Esophagus muscularis mucosa (tissue), 4 donors: ENCODE results near the gene CLIC6.

Experiments
- EP300 ChIP-seq: sonication (generic); formaldehyde crosslinking; IDR thresholded peaks from one replicate; pipeline ENCODE4 v1.6.1; 2017; ENCODE audit warnings: antibody characterized with exemption
- POLR2A ChIP-seq: fragments of 450-650 bp; IDR thresholded peaks from one replicate; pipeline ENCODE4 v1.6.1; 2017; ENCODE audit warnings: antibody characterized with exemption, moderate library complexity, mild to moderate bottlenecking, low read depth
- POLR2AphosphoS5 ChIP-seq, 2 donors: sonication (generic); formaldehyde crosslinking; IDR thresholded peaks; one replicate each; pipeline ENCODE4 v1.6.1; 2017; ENCODE audit warnings: antibody characterized with exemption in 2 of 2
- TF ChIP-seq, protein P1 (sequence below), 3 experiments: fragments of 200-600 bp in 2 of 3; fragments of 450-650 bp in 1 of 3; sonication (generic) in 2 of 3; IDR thresholded peaks; one replicate each; pipeline ENCODE4 v1.5.1; 2017 to 2019; ENCODE audit warnings: antibody characterized with exemption in 3 of 3, mild to moderate bottlenecking in 2 of 3, moderate library complexity in 1 of 3

DNA sequence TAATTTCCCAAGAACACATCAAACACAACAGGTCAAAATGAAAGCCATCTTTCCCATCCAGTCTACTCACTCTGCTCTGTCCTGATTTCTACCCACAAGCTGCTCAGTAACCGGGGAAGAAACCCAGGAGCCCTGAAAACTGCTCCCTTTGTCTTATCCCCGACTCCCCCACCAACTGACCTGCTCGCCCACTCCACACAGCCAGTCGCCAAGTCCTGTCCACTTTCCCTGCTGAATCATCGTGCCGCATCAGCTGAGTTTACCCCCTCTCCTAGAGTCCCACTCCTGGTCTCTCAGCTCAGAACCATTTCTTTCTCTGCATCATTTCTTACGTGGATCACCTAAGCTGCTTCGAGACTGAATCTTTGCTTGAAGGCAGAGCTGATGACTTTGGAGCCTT is 42.7 kb upstream of the CLIC6 start:
- TF ChIP-seq, protein P1, sequence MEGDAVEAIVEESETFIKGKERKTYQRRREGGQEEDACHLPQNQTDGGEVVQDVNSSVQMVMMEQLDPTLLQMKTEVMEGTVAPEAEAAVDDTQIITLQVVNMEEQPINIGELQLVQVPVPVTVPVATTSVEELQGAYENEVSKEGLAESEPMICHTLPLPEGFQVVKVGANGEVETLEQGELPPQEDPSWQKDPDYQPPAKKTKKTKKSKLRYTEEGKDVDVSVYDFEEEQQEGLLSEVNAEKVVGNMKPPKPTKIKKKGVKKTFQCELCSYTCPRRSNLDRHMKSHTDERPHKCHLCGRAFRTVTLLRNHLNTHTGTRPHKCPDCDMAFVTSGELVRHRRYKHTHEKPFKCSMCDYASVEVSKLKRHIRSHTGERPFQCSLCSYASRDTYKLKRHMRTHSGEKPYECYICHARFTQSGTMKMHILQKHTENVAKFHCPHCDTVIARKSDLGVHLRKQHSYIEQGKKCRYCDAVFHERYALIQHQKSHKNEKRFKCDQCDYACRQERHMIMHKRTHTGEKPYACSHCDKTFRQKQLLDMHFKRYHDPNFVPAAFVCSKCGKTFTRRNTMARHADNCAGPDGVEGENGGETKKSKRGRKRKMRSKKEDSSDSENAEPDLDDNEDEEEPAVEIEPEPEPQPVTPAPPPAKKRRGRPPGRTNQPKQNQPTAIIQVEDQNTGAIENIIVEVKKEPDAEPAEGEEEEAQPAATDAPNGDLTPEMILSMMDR (IDR thresholded peaks at IDR 0.05), result no peak
- TF ChIP-seq POLR2AphosphoS5 (IDR thresholded peaks at IDR 0.05) (no peak), POLR2A (no peak), EP300 (no peak)
